Measurements from ENCODE around the gene ADAM19.
"Not testable (repeated sequence)": the region's sequence is repeated elsewhere in the genome, so short reads cannot be mapped to it uniquely, and the experiment has no call there.

ADAM19 gene

DNA sequence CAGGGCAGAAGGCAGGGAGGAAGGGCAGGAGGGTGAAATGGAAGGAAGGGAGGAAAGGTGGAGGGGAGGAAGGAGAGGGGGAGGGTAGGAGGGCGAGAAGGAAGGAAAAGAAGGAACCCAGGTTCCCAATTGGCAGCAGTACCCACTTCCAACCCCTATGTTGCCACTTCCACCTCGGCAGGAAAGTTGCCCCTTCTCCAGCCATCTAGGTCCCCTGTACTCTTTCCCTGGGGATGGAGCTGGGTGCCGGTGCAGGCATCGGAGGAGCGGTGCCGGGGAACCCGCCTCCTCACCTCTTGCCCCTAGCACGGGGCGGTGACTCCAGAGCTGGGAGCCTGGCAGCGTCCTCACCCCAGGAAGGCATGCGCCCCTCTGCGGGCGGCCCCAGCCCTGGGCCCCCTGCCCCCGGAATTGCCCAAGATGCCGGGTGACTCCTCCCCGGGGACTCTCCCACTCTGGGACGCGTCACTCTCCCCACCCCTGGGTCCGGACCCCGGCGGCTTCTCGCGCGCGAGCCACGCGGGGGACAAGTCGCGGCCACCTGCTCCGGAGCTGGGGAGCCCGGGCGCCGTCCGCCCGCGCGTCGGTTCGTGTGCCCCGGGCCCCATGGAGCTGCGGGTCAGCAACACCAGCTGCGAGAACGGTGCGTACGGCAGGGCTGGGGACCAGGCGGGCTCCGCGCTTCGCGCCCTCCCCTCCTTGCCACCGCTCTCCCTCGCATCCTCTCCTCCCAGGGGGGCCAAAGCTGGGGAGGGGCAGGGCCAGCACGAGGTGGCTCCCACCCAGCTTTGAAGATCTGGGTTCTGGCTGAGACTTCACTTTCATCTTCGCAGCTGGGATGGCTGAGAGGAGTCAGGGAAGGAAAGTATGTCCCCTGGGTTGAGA is 115.6 kb downstream of the ADAM19 start, which contains the start of gene NIPAL4:
Gene NIPAL4, plus strand, starts transcription at position 499 of the 885 bp plus-strand sequence. Its CDS starts 108 bp downstream, at position 607.
- DNase-seq = peak in 1 of 2 donors; percentile 45

GRCh38 chr5:157458835-157459234 is 116.7 kb downstream of the ADAM19 start:
- no peak for DNase-seq

DNA sequence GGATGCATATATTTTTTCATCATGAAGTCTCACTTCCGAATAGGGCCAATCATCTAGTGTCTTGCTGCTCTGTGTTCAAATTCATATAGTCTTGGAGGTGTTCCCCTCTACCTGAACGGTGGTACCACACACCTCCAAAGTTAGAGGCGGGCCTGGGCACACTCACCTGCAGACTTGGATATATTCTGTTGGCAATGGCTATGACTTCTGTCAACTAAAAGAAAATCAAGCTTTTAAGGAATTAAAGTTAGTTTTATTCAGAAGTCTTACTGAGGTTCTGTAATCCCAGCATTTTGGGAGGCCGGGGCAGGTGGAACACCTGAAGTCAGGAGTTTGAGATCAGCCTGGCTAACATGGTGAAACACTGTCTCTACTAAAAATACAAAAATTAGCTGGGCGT is 118.2 kb downstream of the ADAM19 start:
- DNase-seq = no peak

DNA sequence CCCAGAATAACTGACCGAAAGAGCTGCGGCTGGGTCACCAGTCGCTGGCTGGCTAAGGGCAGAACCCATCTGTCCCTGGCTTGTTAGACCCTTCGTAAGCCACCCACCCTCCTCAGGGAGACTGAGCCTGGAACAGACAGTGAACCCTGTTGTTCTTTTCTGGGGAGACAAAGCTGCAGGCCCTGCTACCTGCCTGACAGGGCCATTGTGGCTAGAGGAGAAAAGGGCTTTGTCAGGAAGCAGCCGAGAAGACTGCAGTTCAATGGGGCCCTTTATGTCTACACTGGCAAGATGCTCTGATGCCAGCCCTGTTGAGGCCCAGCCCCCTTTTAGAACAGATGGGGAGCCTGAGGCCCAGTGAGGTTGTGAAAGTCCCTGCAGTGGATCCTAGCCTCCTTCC is 119.3 kb downstream of the ADAM19 start:
- peak; percentile 90 to 94 for DNase-seq

- DNase-seq = no peak
Observed at GRCh38 chr5:157455057-157455456, 120.5 kb downstream of the ADAM19 start.

GRCh38 chr5:157454273-157454672 is 121.3 kb downstream of the ADAM19 start:
- DNase-seq = no peak

GRCh38 chr5:157451806-157452205 is 123.8 kb downstream of the ADAM19 start:
- DNase-seq = no peak

- DNase-seq = no peak
Observed at GRCh38 chr5:157450024-157450423, 125.6 kb downstream of the ADAM19 start.

- DNase-seq = peak; percentile 32 to 49
Observed at GRCh38 chr5:157449011-157449723, 126.4 kb downstream of the ADAM19 start.

DNA sequence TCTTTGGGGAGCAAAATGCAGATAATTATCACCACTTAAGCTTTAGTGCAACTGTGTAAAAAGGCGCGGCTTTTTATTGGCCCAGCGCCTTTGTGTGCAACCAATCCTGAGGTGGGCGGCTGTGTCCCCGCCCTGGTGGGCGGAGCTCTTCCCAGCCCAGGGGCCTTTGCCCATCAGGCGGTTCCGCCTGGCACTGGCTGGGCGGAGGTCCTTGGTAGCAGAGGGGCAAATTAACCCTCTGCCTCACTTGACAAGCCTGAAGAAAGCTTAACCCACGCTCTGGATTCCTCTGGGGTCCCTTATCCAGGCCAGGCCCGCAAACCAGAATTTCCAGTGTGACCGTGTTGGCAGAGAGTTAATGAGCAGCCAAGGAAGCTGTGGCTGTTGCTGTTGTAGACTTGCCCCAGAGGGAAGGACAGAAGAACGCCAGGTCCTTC is 128.4 kb downstream of the ADAM19 start:
- DNase-seq = no peak

DNA sequence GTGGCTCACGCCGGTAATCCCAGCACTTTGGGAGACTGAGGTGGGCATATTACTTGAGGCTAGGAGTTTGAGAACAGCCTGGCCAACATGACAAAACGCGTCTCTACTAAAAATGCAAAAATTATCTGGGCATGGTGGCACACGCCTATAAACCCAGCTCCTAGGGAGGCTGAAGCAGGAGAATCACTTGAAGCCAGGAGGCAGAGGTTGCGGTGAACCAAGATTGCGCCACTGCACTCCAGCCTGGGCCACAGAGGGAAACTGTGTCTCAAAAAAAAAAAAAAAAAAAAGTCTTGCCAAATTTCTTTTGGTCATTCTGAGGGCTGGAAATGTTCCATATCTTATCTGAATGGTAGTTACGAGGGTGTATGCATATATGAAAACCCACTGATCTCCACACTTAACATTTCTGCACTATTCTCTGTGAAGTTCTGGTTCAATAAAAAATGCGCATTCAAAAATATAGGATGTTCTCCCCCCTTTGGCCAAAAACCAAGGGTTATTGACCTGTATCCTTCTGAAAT is 129.1 kb downstream of the ADAM19 start:
- DNase-seq = no peak

DNA sequence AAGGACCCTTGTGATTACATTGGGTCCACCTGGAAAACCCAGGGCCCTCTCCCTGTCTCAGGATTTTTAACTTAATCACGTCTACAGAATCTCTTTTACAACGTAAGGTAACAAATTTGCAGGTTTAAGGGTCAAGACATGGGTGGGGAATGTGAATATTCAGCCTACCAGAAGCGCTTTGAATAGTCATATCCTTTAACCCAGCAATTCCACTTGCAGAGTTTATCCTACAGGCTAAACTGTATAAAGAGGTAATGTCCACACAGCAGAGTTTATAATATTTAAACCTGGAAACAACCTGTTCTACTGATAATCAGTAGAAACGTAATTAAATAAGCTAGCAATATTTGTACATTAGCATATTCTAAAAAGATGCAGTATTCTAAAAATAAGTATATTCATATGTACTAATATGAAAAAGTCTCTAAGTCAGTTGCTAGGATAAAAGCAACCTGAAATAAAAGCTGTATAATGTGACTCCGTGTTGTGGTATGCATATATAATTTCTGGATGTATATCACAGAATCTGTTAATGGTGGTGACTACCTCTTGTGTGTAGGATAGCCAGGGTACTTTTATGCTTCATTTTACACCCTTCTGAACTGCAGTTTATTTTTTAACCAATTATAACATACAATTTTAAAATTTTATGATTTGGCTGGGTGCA is 129.7 kb downstream of the ADAM19 start:
- no peak for DNase-seq

GRCh38 chr5:157444224-157444623 is 131.4 kb downstream of the ADAM19 start:
- DNase-seq = no peak

GRCh38 chr5:157443041-157443549 is 132.5 kb downstream of the ADAM19 start:
- DNase-seq = no peak

GRCh38 chr5:157434096-157434495 is 141.5 kb downstream of the ADAM19 start:
- no peak for DNase-seq

- peak; percentile 23 to 91 for DNase-seq
Observed at GRCh38 chr5:157431544-157432200, 143.9 kb downstream of the ADAM19 start.

DNA sequence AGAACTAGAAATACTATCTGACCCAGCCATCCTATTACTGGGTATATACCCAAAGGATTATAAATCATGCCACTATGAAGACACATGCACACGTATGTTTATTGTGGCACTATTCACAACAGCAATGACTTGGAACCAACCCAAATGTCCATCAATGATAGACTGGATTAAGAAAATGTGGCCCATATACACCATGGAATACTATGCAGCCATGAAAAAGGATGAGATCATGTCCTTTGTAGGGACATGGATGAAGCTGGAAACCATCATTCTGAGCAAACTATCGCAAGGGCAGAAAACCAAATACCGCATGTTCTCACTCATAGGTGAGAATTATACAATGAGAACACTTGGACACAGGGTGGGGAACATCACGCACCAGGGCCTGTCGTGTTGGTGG is 145.7 kb downstream of the ADAM19 start:
- not testable (repeated sequence) for DNase-seq

Measured in hippocampal formation (tissue), 2 donors.